DMS114 treated with DMSO at 0.1 percent for 48 hours (cell line): ENCODE data around the gene CT45A5.
"Not testable (repeated sequence)": the region's sequence is repeated elsewhere in the genome, so short reads cannot be mapped to it uniquely, and the experiment has no call there.

Experiments
- DNase-seq: peaks from one replicate; lab custom pipeline; 2025; ENCODE audit not compliant: unreplicated experiment; lab: John Stamatoyannopoulos, UW

CT45A5 gene

GRCh38 chrX:135785403-135785802 is at the start of gene CT45A5:
CT45A5 (minus strand) TSS chrX:135785503; CDS start chrX:135781729, 3,774 bp downstream.
- DNase-seq: not testable (repeated sequence)

GRCh38 chrX:135819912-135820311 is 34.6 kb upstream of the CT45A5 start, which contains the start of gene CT45A2:
CT45A2 (minus strand) TSS chrX:135820012; CDS start chrX:135816265, 3,747 bp downstream.
- DNase-seq: not testable (repeated sequence)

GRCh38 chrX:135802687-135803086 is 17.4 kb upstream of the CT45A5 start, which contains the start of gene CT45A6:
CT45A6 (minus strand) TSS chrX:135802787; CDS start chrX:135798993, 3,794 bp downstream.
- DNase-seq: not testable (repeated sequence)

GRCh38 chrX:135768091-135768490 is 17.2 kb downstream of the CT45A5 start, which contains the start of gene CT45A3:
CT45A3 (minus strand) TSS chrX:135768191; CDS start chrX:135764444, 3,747 bp downstream.
- not testable (repeated sequence) for DNase-seq

GRCh38 chrX:135744739-135745138 is 40.6 kb downstream of the CT45A5 start:
- DNase-seq: not testable (repeated sequence)

GRCh38 chrX:135741192-135741715 is 44.0 kb downstream of the CT45A5 start:
- no peak for DNase-seq

GRCh38 chrX:135740681-135741149 is 44.6 kb downstream of the CT45A5 start:
- no peak for DNase-seq

GRCh38 chrX:135737366-135738071 is 47.8 kb downstream of the CT45A5 start:
- DNase-seq: no peak

- DNase-seq: not testable (repeated sequence)
Measured at GRCh38 chrX:135734666-135735065, 50.6 kb downstream of the CT45A5 start.
